Measurements from ENCODE around the gene DHPS.
"Not testable (repeated sequence)": the region's sequence is repeated elsewhere in the genome, so short reads cannot be mapped to it uniquely, and the experiment has no call there.

DHPS gene

GRCh38 chr19:12701596-12702282 lies 20.1 kb upstream of the DHPS start:
- TF ChIP-seq CTCF (conservative IDR thresholded peaks at IDR 0.05) = no peak
- no peak overlapping the region for H3K27ac ChIP-seq

- no peak for TF ChIP-seq CTCF (conservative IDR thresholded peaks at IDR 0.05)
- no peak overlapping the region for H3K27ac ChIP-seq
Observed at GRCh38 chr19:12698138-12698537, 16.5 kb upstream of the DHPS start.

- H3K27ac ChIP-seq = not testable (repeated sequence)
Observed at GRCh38 chr19:12697425-12697824, 15.7 kb upstream of the DHPS start.

GRCh38 chr19:12696366-12697335 lies 15.0 kb upstream of the DHPS start, which contains the start of gene FBXW9:
Gene FBXW9, minus strand, starts transcription at chr19:12696631. Its CDS starts 50 bp downstream, at chr19:12696581.
- TF ChIP-seq CTCF (conservative IDR thresholded peaks at IDR 0.05) = no peak
- H3K27ac ChIP-seq = peak within 1 kb of the TSS; percentile 77

GRCh38 chr19:12695997-12696365 lies 14.3 kb upstream of the DHPS start:
- peak overlapping the region; percentile 77 for H3K27ac ChIP-seq
- TF ChIP-seq CTCF (conservative IDR thresholded peaks at IDR 0.05) = no peak

- peak overlapping the region; percentile 77; the same call in 1 of the 2 replicates for H3K27ac ChIP-seq
- TF ChIP-seq CTCF (conservative IDR thresholded peaks at IDR 0.05) = no peak
Observed at GRCh38 chr19:12695514-12695913, 13.8 kb upstream of the DHPS start.

GRCh38 chr19:12695096-12695495 lies 13.4 kb upstream of the DHPS start:
- TF ChIP-seq CTCF (conservative IDR thresholded peaks at IDR 0.05) = no peak

More at GRCh38 chr19:12695096-12695495, 13.4 kb upstream of the DHPS start:
- no peak overlapping the region for H3K27ac ChIP-seq
